ENCODE measurements around the gene EIF2AK2.
A peak's percentile ranks its signal among the peaks of the same experiment; 100 is the strongest.

EIF2AK2 gene

GRCh38 chr2:37098416-37099118 is 58.2 kb downstream of the EIF2AK2 start:
- no peak for DNase-seq

GRCh38 chr2:37096568-37096967 is 60.2 kb downstream of the EIF2AK2 start:
- DNase-seq: no peak

- no peak for DNase-seq
Observed at GRCh38 chr2:37091873-37092272, 64.9 kb downstream of the EIF2AK2 start.

GRCh38 chr2:37090019-37090477 is 66.7 kb downstream of the EIF2AK2 start:
- no peak for DNase-seq

GRCh38 chr2:37085731-37086147 is 71.0 kb downstream of the EIF2AK2 start:
- DNase-seq: no peak

- no peak for DNase-seq
Observed at GRCh38 chr2:37084797-37085196, 72.0 kb downstream of the EIF2AK2 start.

GRCh38 chr2:37083873-37084794 is 72.6 kb downstream of the EIF2AK2 start, which contains the start of the genes GPATCH11 and HEATR5B:
TSS of gene GPATCH11 (plus strand) at chr2:37084518. CDS start at chr2:37088382, 3,864 bp downstream.
TSS of gene HEATR5B (minus strand) at chr2:37084372. CDS start at chr2:37083414, 958 bp downstream.
- DNase-seq: peak; percentile 88

- DNase-seq: no peak
Observed at GRCh38 chr2:37080689-37081088, 76.1 kb downstream of the EIF2AK2 start.

- DNase-seq: no peak
Observed at GRCh38 chr2:37080266-37080665, 76.5 kb downstream of the EIF2AK2 start.

GRCh38 chr2:37070931-37071330 is 85.8 kb downstream of the EIF2AK2 start:
- no peak for DNase-seq

GRCh38 chr2:37068686-37069085 is 88.1 kb downstream of the EIF2AK2 start:
- DNase-seq: no peak

GRCh38 chr2:37061776-37062175 is 95.0 kb downstream of the EIF2AK2 start:
- DNase-seq: no peak

GRCh38 chr2:37061013-37061711 is 95.6 kb downstream of the EIF2AK2 start:
- no peak for DNase-seq

- no peak for DNase-seq
Observed at GRCh38 chr2:37060446-37060845, 96.3 kb downstream of the EIF2AK2 start.

GRCh38 chr2:37059841-37060240 is 96.9 kb downstream of the EIF2AK2 start:
- DNase-seq: no peak

- no peak for DNase-seq
Observed at GRCh38 chr2:37052600-37053332, 104.0 kb downstream of the EIF2AK2 start.

All from NK-92 treated with Interleukin-12 subunit alpha and Interleukin-12 subunit beta, amount 100 ng/mL, for 24 hours (cell line).